Osteoblast (primary cell): ENCODE measurements around the gene ACACA. TPM values are rescaled to one million over a fixed set of nuclear protein-coding genes. Genes with fewer than 3 reads are reported as not detected.

ENCODE experiments used
- DNase-seq: peaks from one replicate; pipeline ENCODE4 v3.0.0; 2011; ENCODE audit warnings: low spot score, mixed read lengths; ENCODE audit not compliant: insufficient read length; ENCODE audit errors: missing footprints
- H2AFZ ChIP-seq: 2 replicates; pipeline ENCODE4 v1.6.0; 2011; ENCODE audit warnings: mild to moderate bottlenecking, low read length
- H3K27ac ChIP-seq: 2 replicates; pipeline ENCODE4 v1.5.1; 2011; ENCODE audit warnings: mild to moderate bottlenecking, low read depth, low read length, moderate library complexity
- H3K27me3 ChIP-seq: 2 replicates; pipeline ENCODE4 v1.6.0; 2012; ENCODE audit warnings: mild to moderate bottlenecking, control low read depth, inconsistent platforms, low read length, moderate library complexity; ENCODE audit not compliant: insufficient read depth
- H3K36me3 ChIP-seq: 2 replicates; pipeline ENCODE4 v1.5.1; 2011; ENCODE audit warnings: mild to moderate bottlenecking, low read length, control low read depth, moderate library complexity; ENCODE audit not compliant: insufficient read depth
- H3K4me1 ChIP-seq: 2 replicates; pipeline ENCODE4 v1.5.1; 2011; ENCODE audit warnings: mild to moderate bottlenecking, low read length, control low read depth, moderate library complexity; ENCODE audit not compliant: insufficient read depth
- H3K4me2 ChIP-seq: 2 replicates; pipeline ENCODE4 v1.6.0; 2011; ENCODE audit warnings: mild to moderate bottlenecking, low read length; ENCODE audit not compliant: insufficient read depth
- H3K4me3 ChIP-seq: fragments of 200-600 bp; sonication (generic); 3 replicates; pipeline ENCODE4 v1.5.1; 2012; ENCODE audit warnings: mild to moderate bottlenecking, low read length, inconsistent platforms; ENCODE audit not compliant: insufficient read depth
- H3K79me2 ChIP-seq: 2 replicates; pipeline ENCODE4 v1.6.0; 2012; ENCODE audit warnings: mild to moderate bottlenecking, low read length, control low read depth, inconsistent platforms; ENCODE audit not compliant: insufficient read depth
- H3K9me3 ChIP-seq: 2 replicates; pipeline ENCODE4 v1.5.1; 2011; ENCODE audit warnings: low read depth, low read length, control low read depth
- H4K20me1 ChIP-seq: 2 replicates; pipeline ENCODE4 v1.6.0; 2012; ENCODE audit warnings: mild to moderate bottlenecking, low read length, control low read depth; ENCODE audit not compliant: insufficient read depth
- CTCF ChIP-seq: IDR thresholded peaks from 2 replicates; pipeline ENCODE4 v1.5.1; 2011; ENCODE audit warnings: mild to moderate bottlenecking, low read depth, low read length, moderate library complexity; ENCODE audit errors: extremely low read depth
- total RNA-seq: library from RNA; depleted of rRNA; stranded (reverse); fragments of >200 nt; gene quantifications from 2 replicates; pipeline ENCODE4 v1.2.3, GENCODE V29; 2012

ACACA gene
- total RNA-seq, 1 donor = 78.9 TPM

- Histone ChIP-seq H3K4me1 (no peaks in the 10 kb centered on the region), H4K20me1 (no peaks in the 10 kb centered on the region), H3K36me3 (peaks cover 17% of the 10 kb centered on the region), H2AFZ (no peak overlapping the region), H3K4me3 (no peak overlapping the region), H3K4me2 (no peak overlapping the region), H3K9me3 (no peaks in the 10 kb centered on the region), H3K27me3 (no peaks in the 10 kb centered on the region), H3K27ac (no peak overlapping the region), H3K79me2 (no peaks in the 10 kb centered on the region)
- DNase-seq = no peak
- TF ChIP-seq CTCF = no peak
Measured at GRCh38 chr17:37225465-37225864, 181.2 kb downstream of the ACACA start.

DNA sequence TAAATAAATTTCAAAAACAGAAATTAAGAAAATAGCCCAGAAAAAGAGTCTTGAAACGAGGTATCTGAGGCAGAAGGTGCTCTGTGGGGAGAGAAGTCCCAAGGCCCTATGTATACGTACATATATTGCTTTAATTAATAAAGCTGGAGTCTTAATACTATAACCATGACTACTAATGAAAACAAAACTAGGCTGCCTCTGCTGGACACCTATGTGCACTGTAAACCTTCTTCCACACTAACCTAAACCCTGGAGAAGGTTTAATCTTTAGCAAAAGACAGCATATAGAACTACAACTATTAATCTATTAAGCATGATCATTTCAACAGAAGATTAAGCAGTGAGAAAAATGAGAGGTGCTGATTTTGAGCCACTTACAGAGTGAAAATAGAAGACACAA, 184.8 kb downstream of the ACACA start:
- Histone ChIP-seq H3K9me3 (no peaks in the 10 kb centered on the region), H3K27ac (no peak overlapping the region), H3K79me2 (no peaks in the 10 kb centered on the region), H3K4me3 (no peak overlapping the region), H3K4me2 (no peak overlapping the region), H3K4me1 (no peaks in the 10 kb centered on the region), H3K36me3 (peaks cover 26% of the 10 kb centered on the region), H3K27me3 (no peaks in the 10 kb centered on the region), H4K20me1 (no peaks in the 10 kb centered on the region), H2AFZ (no peak overlapping the region)
- TF ChIP-seq CTCF = peak; percentile 19
- no peak for DNase-seq

DNA sequence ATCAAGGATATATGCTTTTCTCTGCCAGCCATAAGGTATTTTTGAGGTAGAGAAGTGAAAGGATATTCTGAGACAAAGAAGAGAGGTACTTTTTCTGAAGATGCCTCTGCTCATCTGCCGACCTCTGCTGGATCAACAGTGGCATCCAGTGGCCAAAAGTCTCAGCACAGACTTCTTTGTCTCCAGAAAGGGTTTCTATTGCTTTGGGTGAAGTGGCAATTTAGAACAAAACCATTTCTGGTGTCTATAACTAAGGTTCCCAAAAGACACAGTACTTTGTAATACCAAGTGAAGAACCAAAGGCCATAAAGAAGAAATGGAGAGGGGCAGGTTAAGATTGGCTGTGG, 186.1 kb downstream of the ACACA start:
- Histone ChIP-seq H3K79me2 (no peaks in the 10 kb centered on the region), H3K27me3 (no peaks in the 10 kb centered on the region), H3K4me1 (no peaks in the 10 kb centered on the region), H3K9me3 (no peaks in the 10 kb centered on the region), H3K4me3 (no peak overlapping the region), H4K20me1 (no peaks in the 10 kb centered on the region), H3K27ac (no peak overlapping the region), H3K4me2 (no peak overlapping the region), H3K36me3 (peaks cover 21% of the 10 kb centered on the region), H2AFZ (no peak overlapping the region)
- DNase-seq = no peak
- TF ChIP-seq CTCF = peak; percentile 77

GRCh38 chr17:37219876-37220606, 186.6 kb downstream of the ACACA start:
- Histone ChIP-seq H2AFZ (no peak overlapping the region), H3K9me3 (no peaks in the 10 kb centered on the region), H3K79me2 (no peaks in the 10 kb centered on the region), H4K20me1 (no peaks in the 10 kb centered on the region), H3K4me3 (no peak overlapping the region), H3K4me2 (no peak overlapping the region), H3K36me3 (peaks cover 16% of the 10 kb centered on the region), H3K4me1 (no peaks in the 10 kb centered on the region), H3K27me3 (no peaks in the 10 kb centered on the region), H3K27ac (no peak overlapping the region)
- no peak for DNase-seq
- TF ChIP-seq CTCF = no peak
